Measurements from ENCODE around the gene IL16. TPM values are rescaled to one million over a fixed set of nuclear protein-coding genes. Genes with fewer than 3 reads are reported as not detected.
A peak's percentile ranks its signal among the peaks of the same experiment; 100 is the strongest.

Gene IL16
- total RNA-seq, 1 experiment from 2014 or later, result 0.96 TPM

GRCh38 chr15:81274931-81275707 lies 78.4 kb downstream of the IL16 start:
- peak; percentile 75 for DNase-seq (ENCODE audit: low read depth)

GRCh38 chr15:81275711-81276392 lies 79.2 kb downstream of the IL16 start:
- DNase-seq (ENCODE audit: low read depth), result no peak

GRCh38 chr15:81276967-81277366 lies 80.3 kb downstream of the IL16 start:
- DNase-seq (ENCODE audit: low read depth), result no peak

- no peak for DNase-seq (ENCODE audit: low read depth)
Measured at GRCh38 chr15:81277851-81278250, 81.2 kb downstream of the IL16 start.

- DNase-seq (ENCODE audit: low read depth), result no peak
Measured at GRCh38 chr15:81278306-81279029, 81.8 kb downstream of the IL16 start.

GRCh38 chr15:81279621-81280485 lies 83.2 kb downstream of the IL16 start:
- no peak for DNase-seq (ENCODE audit: low read depth)

- DNase-seq (ENCODE audit: low read depth), result no peak
Measured at GRCh38 chr15:81280696-81281455, 84.2 kb downstream of the IL16 start.

- no peak for DNase-seq (ENCODE audit: low read depth)
Measured at GRCh38 chr15:81281456-81281735, 84.7 kb downstream of the IL16 start.

GRCh38 chr15:81281766-81282605 lies 85.3 kb downstream of the IL16 start:
- DNase-seq (ENCODE audit: low read depth), result no peak

- DNase-seq (ENCODE audit: low read depth), result no peak
Measured at GRCh38 chr15:81282606-81282895, 85.9 kb downstream of the IL16 start.

- no peak for DNase-seq (ENCODE audit: low read depth)
Measured at GRCh38 chr15:81282911-81283310, 86.2 kb downstream of the IL16 start.

GRCh38 chr15:81284256-81285031 lies 87.8 kb downstream of the IL16 start:
- no peak for DNase-seq (ENCODE audit: low read depth)

- no peak for DNase-seq (ENCODE audit: low read depth)
Measured at GRCh38 chr15:81285461-81285860, 88.8 kb downstream of the IL16 start.

GRCh38 chr15:81286621-81287121 lies 90.0 kb downstream of the IL16 start:
- DNase-seq (ENCODE audit: low read depth), result no peak

GRCh38 chr15:81288040-81288439 lies 91.4 kb downstream of the IL16 start:
- no peak for DNase-seq (ENCODE audit: low read depth)

- DNase-seq (ENCODE audit: low read depth), result no peak
Measured at GRCh38 chr15:81288616-81289015, 91.9 kb downstream of the IL16 start.

- no peak for DNase-seq (ENCODE audit: low read depth)
Measured at GRCh38 chr15:81289910-81290309, 93.2 kb downstream of the IL16 start.

GRCh38 chr15:81291916-81292522 lies 95.3 kb downstream of the IL16 start:
- DNase-seq (ENCODE audit: low read depth), result no peak

GRCh38 chr15:81292523-81293001 lies 95.9 kb downstream of the IL16 start:
- DNase-seq (ENCODE audit: low read depth), result no peak
